SK-N-SH treated with all-trans-retinoic acid at 6 μM for 48 hours (cell line): ENCODE measurements around the gene PIWIL4.

Experiments
- ATAC-seq: fragments of 200-7000 bp; cut with Tn5 transposase; 3 replicates; pipeline ENCODE4 v1.9.1; 2020; ENCODE audit warnings: mild to moderate bottlenecking, moderate library complexity
- ARNTL ChIP-seq: fragments of 450-650 bp; formaldehyde crosslinking; IDR thresholded peaks from 2 replicates; pipeline ENCODE4 v1.5.0; 2020; ENCODE audit warnings: low read depth, mild to moderate bottlenecking, moderate library complexity, borderline replicate concordance
- BACH2 ChIP-seq: fragments of 250-450 bp; sonication (Bioruptor Pico); IDR thresholded peaks from 2 replicates; pipeline ENCODE4 v1.9.0; 2021; ENCODE audit warnings: mild to moderate bottlenecking, borderline replicate concordance
- CSDC2 ChIP-seq: fragments of 250-450 bp; sonication (Bioruptor Pico); IDR thresholded peaks from 2 replicates; pipeline ENCODE4 v1.5.0; 2020; ENCODE audit warnings: mild to moderate bottlenecking, moderate library complexity
- CSRNP3 ChIP-seq: fragments of 250-450 bp; sonication (Bioruptor Pico); IDR thresholded peaks from 2 replicates; pipeline ENCODE4 v1.5.1; 2021; ENCODE audit warnings: mild to moderate bottlenecking, moderate library complexity
- ESRRG ChIP-seq: fragments of 250-450 bp; sonication (Bioruptor Pico); IDR thresholded peaks from 2 replicates; pipeline ENCODE4 v1.6.1; 2021; ENCODE audit warnings: mild to moderate bottlenecking
- GLIS3 ChIP-seq: fragments of 250-450 bp; sonication (Bioruptor Pico); IDR thresholded peaks from 2 replicates; pipeline ENCODE4 v1.5.0; 2020; ENCODE audit warnings: mild to moderate bottlenecking, moderate library complexity
- ISL1 ChIP-seq: fragments of 250-450 bp; sonication (Bioruptor Pico); IDR thresholded peaks from 2 replicates; pipeline ENCODE4 v2.1.2; 2022; ENCODE audit warnings: mild to moderate bottlenecking, moderate library complexity
- OSR1 ChIP-seq: fragments of 250-450 bp; sonication (Bioruptor Pico); IDR thresholded peaks from 2 replicates; pipeline ENCODE4 v1.8.0; 2022; ENCODE audit warnings: moderate library complexity, mild to moderate bottlenecking, inconsistent platforms
- PATZ1 ChIP-seq: fragments of 250-450 bp; sonication (Bioruptor Pico); IDR thresholded peaks from 2 replicates; pipeline ENCODE4 v1.8.0; 2020; ENCODE audit warnings: mild to moderate bottlenecking, moderate library complexity, borderline replicate concordance
- POU6F1 ChIP-seq: fragments of 250-450 bp; sonication (Bioruptor Pico); IDR thresholded peaks from 2 replicates; pipeline ENCODE4 v1.8.0; 2021; ENCODE audit warnings: low read depth, mild to moderate bottlenecking, moderate library complexity, borderline replicate concordance
- PPARA ChIP-seq: fragments of 250-450 bp; sonication (Bioruptor Pico); IDR thresholded peaks from 2 replicates; pipeline ENCODE4 v1.5.0; 2020; ENCODE audit warnings: mild to moderate bottlenecking, borderline replicate concordance
- RARB ChIP-seq: fragments of 250-450 bp; sonication (Bioruptor Pico); IDR thresholded peaks from 2 replicates; pipeline ENCODE4 v1.8.0; 2021; ENCODE audit warnings: mild to moderate bottlenecking, moderate library complexity
- SNAI2 ChIP-seq: fragments of 250-450 bp; sonication (Bioruptor Pico); IDR thresholded peaks from 2 replicates; pipeline ENCODE4 v1.5.0; 2020; ENCODE audit warnings: mild to moderate bottlenecking, moderate library complexity
- TCF4 ChIP-seq: fragments of 250-450 bp; sonication (Bioruptor Pico); IDR thresholded peaks from 2 replicates; pipeline ENCODE4 v1.8.0; 2021; ENCODE audit warnings: mild to moderate bottlenecking, moderate library complexity, borderline replicate concordance
- TOX ChIP-seq: fragments of 250-450 bp; sonication (Bioruptor Pico); IDR thresholded peaks from 2 replicates; pipeline ENCODE4 v1.8.0; 2021; ENCODE audit warnings: mild to moderate bottlenecking, moderate library complexity, borderline replicate concordance
- ZFP3 ChIP-seq: fragments of 250-450 bp; sonication (Bioruptor Pico); IDR thresholded peaks from 2 replicates; pipeline ENCODE4 v1.5.0; 2020; ENCODE audit warnings: mild to moderate bottlenecking, moderate library complexity
- ZFP30 ChIP-seq: fragments of 450-650 bp; formaldehyde crosslinking; IDR thresholded peaks from 2 replicates; pipeline ENCODE4 v1.5.0; 2022; ENCODE audit warnings: mild to moderate bottlenecking, moderate library complexity
- ZNF565 ChIP-seq: fragments of 450-650 bp; formaldehyde crosslinking; conservative IDR thresholded peaks from 2 replicates; pipeline ENCODE4 v1.5.0; 2020; ENCODE audit warnings: low read depth, mild to moderate bottlenecking, moderate library complexity
- ZNF70 ChIP-seq: fragments of 450-650 bp; formaldehyde crosslinking; IDR thresholded peaks from 2 replicates; pipeline ENCODE4 v1.5.0; 2020; ENCODE audit warnings: mild to moderate bottlenecking, moderate library complexity

Gene PIWIL4

GRCh38 chr11:94584978-94585377, 17.8 kb downstream of the PIWIL4 start:
- TF ChIP-seq PPARA, result no peak
- TF ChIP-seq ZFP30 (CRISPR knock-in tag), result no peak
- TF ChIP-seq TOX (CRISPR knock-in tag), result no peak
- no peak for TF ChIP-seq TCF4 (CRISPR knock-in tag)
- TF ChIP-seq ARNTL (CRISPR knock-in tag), result no peak
- TF ChIP-seq RARB (CRISPR knock-in tag), result no peak
- TF ChIP-seq POU6F1 (CRISPR knock-in tag), result no peak
- no peak for ATAC-seq

GRCh38 chr11:94585399-94585798, 18.2 kb downstream of the PIWIL4 start:
- ATAC-seq, result no peak

GRCh38 chr11:94586546-94586945, 19.4 kb downstream of the PIWIL4 start:
- no peak for ATAC-seq
- TF ChIP-seq ZFP3 (CRISPR knock-in tag) (no peak), ZNF70 (CRISPR knock-in tag) (no peak), TOX (CRISPR knock-in tag) (no peak), OSR1 (CRISPR knock-in tag) (no peak), PPARA (no peak), PATZ1 (CRISPR knock-in tag) (no peak), ISL1 (CRISPR knock-in tag) (no peak), RARB (CRISPR knock-in tag) (no peak), BACH2 (CRISPR knock-in tag) (no peak), ESRRG (no peak), GLIS3 (CRISPR knock-in tag) (no peak), POU6F1 (CRISPR knock-in tag) (no peak), ZFP30 (CRISPR knock-in tag) (no peak), CSRNP3 (CRISPR knock-in tag) (no peak), ZNF565 (CRISPR knock-in tag) (no peak), CSDC2 (CRISPR knock-in tag) (no peak)
- TF ChIP-seq, all 23 proteins: peak for 0

More at GRCh38 chr11:94585399-94585798, 18.2 kb downstream of the PIWIL4 start:
- no peak for TF ChIP-seq GLIS3 (CRISPR knock-in tag)

GRCh38 chr11:94586978-94587377, 19.8 kb downstream of the PIWIL4 start:
- no peak for TF ChIP-seq SNAI2
- TF ChIP-seq PATZ1 (CRISPR knock-in tag), result no peak
- ATAC-seq, result no peak
